Measurements from ENCODE around the gene GFER.

DNA sequence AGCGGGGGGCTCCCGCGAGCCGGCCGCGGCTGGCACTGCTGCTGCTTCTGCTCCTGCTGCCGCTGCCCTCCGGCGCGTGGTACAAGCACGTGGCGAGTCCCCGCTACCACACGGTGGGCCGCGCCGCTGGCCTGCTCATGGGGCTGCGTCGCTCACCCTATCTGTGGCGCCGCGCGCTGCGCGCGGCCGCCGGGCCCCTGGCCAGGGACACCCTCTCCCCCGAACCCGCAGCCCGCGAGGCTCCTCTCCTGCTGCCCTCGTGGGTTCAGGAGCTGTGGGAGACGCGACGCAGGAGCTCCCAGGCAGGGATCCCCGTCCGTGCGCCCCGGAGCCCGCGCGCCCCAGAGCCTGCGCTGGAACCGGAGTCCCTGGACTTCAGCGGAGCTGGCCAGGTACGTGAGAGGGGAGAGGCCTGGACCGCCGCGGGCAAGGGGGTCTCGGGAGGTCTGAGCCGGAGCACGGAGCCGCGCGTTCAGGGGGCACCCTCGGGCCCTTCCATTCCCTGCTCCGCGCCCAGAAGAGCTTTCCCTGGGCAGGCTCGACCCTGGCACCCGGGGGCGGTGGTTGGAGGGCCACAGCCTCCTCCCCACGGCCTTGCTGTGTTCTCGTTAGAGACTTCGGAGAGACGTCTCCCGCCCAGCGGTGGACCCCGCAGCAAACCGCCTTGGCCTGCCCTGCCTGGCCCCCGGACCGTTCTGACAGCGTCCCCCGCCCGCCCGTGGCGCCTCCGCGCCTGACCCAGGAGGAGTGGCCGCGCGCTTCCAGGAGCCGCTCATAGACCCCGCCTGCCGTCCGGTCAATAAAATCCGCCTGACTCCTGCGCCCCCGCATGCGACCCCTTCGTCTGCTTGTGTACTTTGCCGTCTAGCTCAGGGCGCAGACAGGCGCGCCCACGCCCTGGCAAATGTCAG, 36.2 kb downstream of the GFER start:
- TF ChIP-seq, protein P1, sequence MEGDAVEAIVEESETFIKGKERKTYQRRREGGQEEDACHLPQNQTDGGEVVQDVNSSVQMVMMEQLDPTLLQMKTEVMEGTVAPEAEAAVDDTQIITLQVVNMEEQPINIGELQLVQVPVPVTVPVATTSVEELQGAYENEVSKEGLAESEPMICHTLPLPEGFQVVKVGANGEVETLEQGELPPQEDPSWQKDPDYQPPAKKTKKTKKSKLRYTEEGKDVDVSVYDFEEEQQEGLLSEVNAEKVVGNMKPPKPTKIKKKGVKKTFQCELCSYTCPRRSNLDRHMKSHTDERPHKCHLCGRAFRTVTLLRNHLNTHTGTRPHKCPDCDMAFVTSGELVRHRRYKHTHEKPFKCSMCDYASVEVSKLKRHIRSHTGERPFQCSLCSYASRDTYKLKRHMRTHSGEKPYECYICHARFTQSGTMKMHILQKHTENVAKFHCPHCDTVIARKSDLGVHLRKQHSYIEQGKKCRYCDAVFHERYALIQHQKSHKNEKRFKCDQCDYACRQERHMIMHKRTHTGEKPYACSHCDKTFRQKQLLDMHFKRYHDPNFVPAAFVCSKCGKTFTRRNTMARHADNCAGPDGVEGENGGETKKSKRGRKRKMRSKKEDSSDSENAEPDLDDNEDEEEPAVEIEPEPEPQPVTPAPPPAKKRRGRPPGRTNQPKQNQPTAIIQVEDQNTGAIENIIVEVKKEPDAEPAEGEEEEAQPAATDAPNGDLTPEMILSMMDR (IDR thresholded peaks at IDR 0.05 in 2 of 3, conservative IDR thresholded peaks at IDR 0.05 in 1 of 3; ENCODE audit: insufficient read depth in 2 of 3, low read depth in 1 of 3, low read length in 3 of 3): 0 out of 6 replicates have a peak, but pooled peaks of 1 of the 3 experiments have one; percentile 12
- TF ChIP-seq KLF16 (IDR thresholded peaks at IDR 0.05): no peak
- TF ChIP-seq, protein P2, sequence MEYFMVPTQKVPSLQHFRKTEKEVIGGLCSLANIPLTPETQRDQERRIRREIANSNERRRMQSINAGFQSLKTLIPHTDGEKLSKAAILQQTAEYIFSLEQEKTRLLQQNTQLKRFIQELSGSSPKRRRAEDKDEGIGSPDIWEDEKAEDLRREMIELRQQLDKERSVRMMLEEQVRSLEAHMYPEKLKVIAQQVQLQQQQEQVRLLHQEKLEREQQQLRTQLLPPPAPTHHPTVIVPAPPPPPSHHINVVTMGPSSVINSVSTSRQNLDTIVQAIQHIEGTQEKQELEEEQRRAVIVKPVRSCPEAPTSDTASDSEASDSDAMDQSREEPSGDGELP (CRISPR knock-in tag; IDR thresholded peaks at IDR 0.05; ENCODE audit: borderline replicate concordance): no peak
- TF ChIP-seq RAD51 (IDR thresholded peaks at IDR 0.05; ENCODE audit: borderline replicate concordance, low read depth): no peak
- TF ChIP-seq, protein P3, sequence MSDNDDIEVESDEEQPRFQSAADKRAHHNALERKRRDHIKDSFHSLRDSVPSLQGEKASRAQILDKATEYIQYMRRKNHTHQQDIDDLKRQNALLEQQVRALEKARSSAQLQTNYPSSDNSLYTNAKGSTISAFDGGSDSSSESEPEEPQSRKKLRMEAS (CRISPR knock-in tag; IDR thresholded peaks at IDR 0.05): 0 out of 2 replicates have a peak, but pooled peaks have one; percentile 54
